Frontal cortex (tissue), 4 donors: ENCODE results near the gene ZC3HAV1. TPM values are rescaled to one million over a fixed set of nuclear protein-coding genes. Genes with fewer than 3 reads are reported as not detected.
"Not testable (repeated sequence)": the region's sequence is repeated elsewhere in the genome, so short reads cannot be mapped to it uniquely, and the experiment has no call there.

Experiments used
- DNase-seq, 2 donors: peaks; one replicate each; pipeline ENCODE4 v3.0.0; 2012; ENCODE audit warnings: low spot score in 2 of 2
- FAIRE-seq: peaks from 2 replicates; lab custom pipeline; 2012; peaks lifted over from hg19 to GRCh38; lab: Jason Lieb, UNC
- total RNA-seq: library from RNA; depleted of rRNA; stranded (reverse); fragments of >200 nt; gene quantifications from one replicate; pipeline ENCODE4 v1.2.3, GENCODE V29; 2014
- donor health status: control.
- donor health status: control.
- donor health status: control.

ZC3HAV1 gene
- total RNA-seq, 1 donor from 2014 or later = 4.1 TPM

DNA sequence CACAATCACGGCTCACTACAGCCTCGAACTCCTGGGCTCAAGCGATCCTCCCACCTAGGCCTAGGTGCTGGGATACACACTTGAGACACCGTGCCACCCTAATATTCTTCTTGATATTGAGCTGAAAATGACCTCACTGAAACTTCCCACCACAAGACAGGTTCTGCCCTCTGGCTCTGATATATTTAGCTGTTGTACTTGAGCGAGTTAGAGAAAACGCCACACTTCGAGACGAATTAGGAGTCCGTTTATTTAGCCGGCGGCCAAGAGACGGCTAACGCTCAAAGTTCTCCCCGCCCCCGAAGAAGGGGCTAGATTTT is 17.9 kb downstream of the ZC3HAV1 start:
- FAIRE-seq = no peak
- DNase-seq = no peak

- DNase-seq = no peak
- FAIRE-seq = no peak
Measured at GRCh38 chr7:139089118-139089517, 20.4 kb downstream of the ZC3HAV1 start.

DNA sequence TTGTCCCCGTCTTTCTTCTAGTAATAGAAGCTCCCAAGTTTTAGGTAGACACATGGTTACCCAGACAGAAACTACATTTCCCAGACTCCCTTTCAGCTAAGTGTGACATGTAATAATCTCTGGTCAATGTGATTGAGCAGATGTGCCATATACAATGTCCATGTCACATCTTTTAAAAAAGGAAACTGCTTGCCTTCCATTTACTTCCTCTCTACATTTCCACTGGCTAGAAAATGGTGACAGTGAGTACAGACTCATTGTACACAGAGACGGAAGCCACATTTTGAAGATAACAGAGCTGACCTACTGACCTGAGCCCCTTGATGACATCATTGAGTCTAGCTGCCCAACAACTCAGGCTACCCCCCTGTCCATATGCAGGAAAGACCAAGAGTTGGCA is 21.3 kb downstream of the ZC3HAV1 start:
- FAIRE-seq (no peak), DNase-seq (no peak)

- no peak for DNase-seq
- FAIRE-seq = no peak
Measured at GRCh38 chr7:139087212-139087611, 22.3 kb downstream of the ZC3HAV1 start.

DNA sequence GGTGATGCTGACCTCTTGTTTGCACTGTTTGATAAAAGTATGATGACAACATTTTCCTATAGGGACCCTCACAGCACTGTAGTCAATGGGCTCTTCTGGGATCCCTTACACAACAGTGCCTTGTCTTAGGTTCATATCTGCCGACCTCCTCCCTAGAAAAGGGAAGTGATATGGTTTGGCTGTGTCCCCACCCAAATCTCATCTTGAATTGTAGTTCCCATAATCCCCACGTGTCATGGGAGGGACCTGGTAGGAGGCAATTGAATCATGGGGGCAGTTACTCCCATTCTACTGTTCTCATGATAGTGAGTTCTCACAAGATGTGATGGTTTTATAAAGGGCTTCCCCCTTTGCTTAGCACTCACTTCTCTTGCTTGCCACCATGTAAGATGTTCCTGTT is 23.1 kb downstream of the ZC3HAV1 start:
- no peak for FAIRE-seq
- DNase-seq = no peak

- FAIRE-seq (no peak), DNase-seq (no peak)
Measured at GRCh38 chr7:139084709-139085108, 24.8 kb downstream of the ZC3HAV1 start.

GRCh38 chr7:139081584-139081983 is 27.9 kb downstream of the ZC3HAV1 start:
- no peak for DNase-seq
- FAIRE-seq = no peak

- FAIRE-seq (no peak), DNase-seq (no peak)
Measured at GRCh38 chr7:139080905-139081304, 28.6 kb downstream of the ZC3HAV1 start.

GRCh38 chr7:139079861-139080260 is 29.7 kb downstream of the ZC3HAV1 start:
- FAIRE-seq = no peak
- DNase-seq = no peak

- FAIRE-seq (no peak), DNase-seq (no peak)
Measured at GRCh38 chr7:139078911-139079310, 30.6 kb downstream of the ZC3HAV1 start.

DNA sequence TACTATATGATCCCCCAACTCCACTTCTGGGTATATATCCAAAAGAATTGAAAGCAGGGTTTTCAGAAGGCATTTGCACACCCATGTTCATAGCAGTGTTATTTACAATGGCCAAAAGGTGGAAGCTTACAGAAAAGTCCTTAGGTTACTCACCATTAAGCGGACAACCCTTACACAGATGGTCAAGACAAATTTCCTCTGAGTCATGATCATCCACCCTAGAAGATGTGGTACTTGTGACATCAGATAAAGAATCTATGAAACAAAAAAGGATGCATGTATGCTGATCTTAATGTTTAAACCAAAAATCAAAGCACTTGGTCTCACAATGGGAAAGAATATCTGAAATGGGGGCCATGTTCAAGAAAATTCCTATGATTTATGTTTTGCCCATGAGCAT is 31.1 kb downstream of the ZC3HAV1 start:
- DNase-seq (no peak), FAIRE-seq (no peak)

DNA sequence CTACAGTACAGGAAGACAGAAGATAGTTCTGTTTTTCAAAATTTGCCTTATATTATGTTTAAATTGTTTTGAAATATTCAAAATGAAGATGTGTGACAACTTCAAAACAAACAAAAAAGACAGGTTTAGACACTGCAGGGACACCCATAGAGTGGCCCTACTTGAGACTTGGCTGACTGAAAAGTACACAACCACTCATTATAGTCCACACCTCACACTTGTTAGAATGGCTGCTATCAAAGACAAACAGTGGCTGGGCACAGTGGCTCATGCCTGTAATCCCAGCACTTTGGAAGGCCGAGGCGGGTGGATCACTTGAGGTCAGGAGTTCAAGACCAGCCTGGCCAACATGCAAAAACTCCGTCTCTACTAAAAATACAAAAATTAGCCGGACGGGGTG is 31.8 kb downstream of the ZC3HAV1 start:
- not testable (repeated sequence) for FAIRE-seq, DNase-seq

GRCh38 chr7:139075871-139076686 is 33.4 kb downstream of the ZC3HAV1 start:
- DNase-seq = no peak
- FAIRE-seq = no peak

GRCh38 chr7:139075031-139075652 is 34.4 kb downstream of the ZC3HAV1 start:
- peak; percentile 26 to 65 for DNase-seq
- peak; percentile 45 for FAIRE-seq

DNA sequence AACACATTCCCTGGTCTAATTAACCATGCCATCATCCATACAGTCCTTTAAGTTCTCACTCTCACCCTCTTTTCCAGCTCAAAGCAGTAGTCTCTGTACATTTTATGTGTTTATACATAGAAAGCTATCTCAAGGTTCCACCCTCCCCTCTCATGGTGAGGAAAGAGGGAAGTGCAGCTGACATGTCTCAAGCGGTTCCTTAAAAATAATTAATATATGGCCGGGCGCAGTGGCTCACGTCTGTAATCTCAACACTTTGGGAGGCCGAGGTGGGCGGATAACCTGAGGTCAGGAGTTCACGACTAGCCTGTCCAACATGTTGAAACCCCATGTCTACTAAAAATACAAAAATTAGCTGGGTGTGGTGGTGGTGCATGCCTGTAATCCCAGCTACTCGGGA is 36.7 kb downstream of the ZC3HAV1 start:
- DNase-seq = no peak
- no peak for FAIRE-seq

DNA sequence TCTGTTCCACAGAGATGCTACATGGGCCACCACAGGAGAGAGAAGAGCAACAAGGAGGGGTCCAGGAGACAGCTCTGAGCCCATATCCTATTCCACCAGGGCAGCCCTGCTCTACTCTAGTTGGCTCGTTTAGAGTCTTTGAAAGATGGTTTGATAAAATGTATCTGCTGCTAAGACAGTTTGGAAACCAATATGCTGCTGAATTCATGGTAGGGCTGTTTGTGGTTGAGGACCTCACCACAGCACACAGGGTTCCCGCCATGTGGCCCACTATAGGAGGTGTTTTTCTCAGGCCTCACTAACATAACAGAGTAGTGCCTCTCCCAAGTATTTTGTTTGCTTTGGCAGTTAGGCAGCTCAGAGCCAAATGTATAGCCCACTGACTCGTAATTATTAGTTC is 37.8 kb downstream of the ZC3HAV1 start:
- DNase-seq (no peak), FAIRE-seq (no peak)

- FAIRE-seq (no peak), DNase-seq (no peak)
Measured at GRCh38 chr7:139068544-139069399, 40.7 kb downstream of the ZC3HAV1 start.

GRCh38 chr7:139066315-139066714 is 43.2 kb downstream of the ZC3HAV1 start:
- DNase-seq (no peak), FAIRE-seq (no peak)

GRCh38 chr7:139065323-139065722 is 44.2 kb downstream of the ZC3HAV1 start:
- DNase-seq = no peak
- FAIRE-seq = no peak

DNA sequence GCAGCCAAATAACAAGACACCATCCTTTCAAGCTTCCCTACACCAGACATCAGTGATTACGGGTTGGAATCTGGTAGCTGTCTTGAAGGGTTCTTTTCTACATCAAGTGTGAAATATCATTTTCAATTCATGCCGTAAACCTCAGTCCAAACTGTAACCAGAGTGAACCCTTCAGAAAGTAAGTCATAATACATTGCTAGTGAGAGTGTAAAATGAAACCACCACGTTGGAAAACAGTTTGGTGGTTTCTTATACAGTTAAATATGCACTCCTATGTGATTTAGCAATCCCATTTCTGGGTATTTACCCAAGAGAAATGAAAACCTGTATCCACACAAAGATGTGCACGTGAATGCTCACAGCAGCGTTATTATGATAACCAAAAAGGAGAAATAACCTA is 48.1 kb downstream of the ZC3HAV1 start:
- no peak for FAIRE-seq
- no peak for DNase-seq

- DNase-seq = no peak
- FAIRE-seq = no peak
Measured at GRCh38 chr7:139060695-139061237, 48.8 kb downstream of the ZC3HAV1 start.
